Activated T-cell treated with anti-CD3 and anti-CD28 coated beads, Interleukin-2, amount 50 U/mL, for 72 hours (primary cell): ENCODE measurements around the gene FYN. TPM values are rescaled to one million over a fixed set of nuclear protein-coding genes. Genes with fewer than 3 reads are reported as not detected.

Experiments used
- ATAC-seq, 2 donors: fragments of 150-1000 bp; cut with Tn5 transposase; replicated peaks in 1 of 2; 2 replicates each; pipeline ENCODE4 v1.10.0; 2021; ENCODE audit warnings: moderate library complexity in 2 of 2, mild to moderate bottlenecking in 1 of 2
- DNase-seq, 2 donors: peaks; one replicate each; pipeline ENCODE4 v3.0.0; 2021 to 2022; ENCODE audit warnings: mixed read lengths in 1 of 2
- H3K27ac Mint-ChIP-seq: one replicate; pipeline ENCODE4 v1.8.0; 2022; ENCODE audit warnings: mild to moderate bottlenecking, moderate library complexity, mixed read lengths
- H3K27me3 Mint-ChIP-seq: one replicate; pipeline ENCODE4 v1.8.0; 2022; ENCODE audit warnings: low read depth, mixed read lengths
- H3K36me3 Mint-ChIP-seq, 2 donors: one replicate each; pipeline ENCODE4 v1.8.0; 2022; ENCODE audit warnings: mixed read lengths in 2 of 2, mild to moderate bottlenecking in 1 of 2; ENCODE audit not compliant: insufficient read depth in 2 of 2
- H3K4me1 Mint-ChIP-seq: one replicate; pipeline ENCODE4 v1.8.0; 2022; ENCODE audit warnings: low read depth, mixed read lengths
- H3K4me3 Mint-ChIP-seq, 2 donors: one replicate each; pipeline ENCODE4 v1.8.0; 2022; ENCODE audit warnings: mild to moderate bottlenecking in 2 of 2, mixed read lengths in 2 of 2, moderate library complexity in 2 of 2
- H3K9me3 Mint-ChIP-seq, 2 donors: one replicate each; pipeline ENCODE4 v1.8.0; 2022; ENCODE audit warnings: mixed read lengths in 2 of 2
- total RNA-seq, 2 donors: library from RNA; stranded (reverse); gene quantifications; one replicate each; pipeline ENCODE4 v1.2.3, GENCODE V29; 2022

FYN gene
- total RNA-seq, 2 donors from 2014 or later: 504 to 505 TPM

- ATAC-seq: no peak
- H3K36me3 Mint-ChIP-seq: peaks cover 23 to 58% of the 10 kb centered on the region in 2 donors
- H3K9me3 Mint-ChIP-seq: no peaks in the 10 kb centered on the region
These were observed 194.0 kb downstream of the FYN start for GRCh38 chr6:111679126-111679858.

GRCh38 chr6:111677249-111677990 lies 195.8 kb downstream of the FYN start:
- Mint-ChIP-seq H3K4me1 (peaks cover 31% of the 10 kb centered on the region), H3K27me3 (no peaks in the 10 kb centered on the region), H3K9me3 (no peaks in the 10 kb centered on the region), H3K4me3 (no peak overlapping the region), H3K36me3 (peaks cover 22 to 53% of the 10 kb centered on the region in 2 donors), H3K27ac (no peak overlapping the region)
- DNase-seq: no peak
- no peak for ATAC-seq

More at GRCh38 chr6:111679126-111679858, 194.0 kb downstream of the FYN start:
- Mint-ChIP-seq H3K27ac (peak overlapping the region; percentile 29), H3K4me3 (no peak overlapping the region), H3K4me1 (peaks cover 45% of the 10 kb centered on the region), H3K27me3 (no peaks in the 10 kb centered on the region)
- no peak for DNase-seq

GRCh38 chr6:111676383-111676782 lies 196.9 kb downstream of the FYN start:
- H3K4me3 Mint-ChIP-seq: no peak overlapping the region
- peaks cover 20 to 49% of the 10 kb centered on the region in 2 donors for H3K36me3 Mint-ChIP-seq
- H3K9me3 Mint-ChIP-seq: no peaks in the 10 kb centered on the region
- H3K27ac Mint-ChIP-seq: no peak overlapping the region
- H3K27me3 Mint-ChIP-seq: no peaks in the 10 kb centered on the region
- no peak for DNase-seq
- peaks cover 21% of the 10 kb centered on the region for H3K4me1 Mint-ChIP-seq
- ATAC-seq: no peak

- no peak for ATAC-seq
- no peak for DNase-seq
- Mint-ChIP-seq H3K36me3 (peaks cover 21 to 47% of the 10 kb centered on the region in 2 donors), H3K9me3 (no peaks in the 10 kb centered on the region), H3K4me3 (no peak overlapping the region), H3K4me1 (peaks cover 18% of the 10 kb centered on the region), H3K27me3 (no peaks in the 10 kb centered on the region), H3K27ac (peak overlapping the region; percentile 87)
These were observed 198.4 kb downstream of the FYN start for GRCh38 chr6:111674883-111675282.

GRCh38 chr6:111674413-111674812 lies 198.8 kb downstream of the FYN start:
- Mint-ChIP-seq H3K9me3 (no peaks in the 10 kb centered on the region), H3K36me3 (peaks cover 24 to 48% of the 10 kb centered on the region in 2 donors), H3K4me3 (no peak overlapping the region), H3K4me1 (peaks cover 14% of the 10 kb centered on the region), H3K27ac (no peak overlapping the region), H3K27me3 (no peaks in the 10 kb centered on the region)
- peak in 1 of 2 donors; percentile 6 for ATAC-seq
- DNase-seq: no peak

GRCh38 chr6:111673937-111674336 lies 199.3 kb downstream of the FYN start:
- H3K4me3 Mint-ChIP-seq: no peak overlapping the region
- peaks cover 9% of the 10 kb centered on the region for H3K4me1 Mint-ChIP-seq
- H3K36me3 Mint-ChIP-seq: peaks cover 22 to 46% of the 10 kb centered on the region in 2 donors
- ATAC-seq: no peak
- no peak overlapping the region for H3K27ac Mint-ChIP-seq
- H3K9me3 Mint-ChIP-seq: no peaks in the 10 kb centered on the region
- DNase-seq: no peak
- no peaks in the 10 kb centered on the region for H3K27me3 Mint-ChIP-seq

- peak overlapping the region; percentile 49 for H3K27ac Mint-ChIP-seq
- H3K4me3 Mint-ChIP-seq: no peak overlapping the region
- DNase-seq (no peak), ATAC-seq (no peak)
- no peaks in the 10 kb centered on the region for H3K27me3 Mint-ChIP-seq
- peaks cover 18 to 46% of the 10 kb centered on the region in 2 donors for H3K36me3 Mint-ChIP-seq
- H3K9me3 Mint-ChIP-seq: no peaks in the 10 kb centered on the region
- H3K4me1 Mint-ChIP-seq: peaks cover 8% of the 10 kb centered on the region
These were observed 199.7 kb downstream of the FYN start for GRCh38 chr6:111673532-111673931.

GRCh38 chr6:111672761-111673450 lies 200.3 kb downstream of the FYN start:
- Mint-ChIP-seq H3K4me1 (peaks cover 13% of the 10 kb centered on the region), H3K27me3 (no peaks in the 10 kb centered on the region), H3K4me3 (no peak overlapping the region), H3K27ac (peak overlapping the region; percentile 76), H3K36me3 (peaks cover 20 to 50% of the 10 kb centered on the region in 2 donors), H3K9me3 (no peaks in the 10 kb centered on the region)
- no peak for DNase-seq
- no peak for ATAC-seq

- Mint-ChIP-seq H3K4me3 (no peak overlapping the region), H3K27ac (peak overlapping the region; percentile 94), H3K9me3 (no peaks in the 10 kb centered on the region), H3K4me1 (peaks cover 13% of the 10 kb centered on the region), H3K36me3 (peaks cover 24 to 51% of the 10 kb centered on the region in 2 donors), H3K27me3 (no peaks in the 10 kb centered on the region)
- DNase-seq (no peak), ATAC-seq (no peak)
These were observed 203.9 kb downstream of the FYN start for GRCh38 chr6:111669326-111669725.

GRCh38 chr6:111668410-111668809 lies 204.8 kb downstream of the FYN start:
- no peaks in the 10 kb centered on the region for H3K9me3 Mint-ChIP-seq
- no peaks in the 10 kb centered on the region for H3K27me3 Mint-ChIP-seq
- peaks cover 22 to 51% of the 10 kb centered on the region in 2 donors for H3K36me3 Mint-ChIP-seq
- DNase-seq (no peak), ATAC-seq (no peak)
- no peak overlapping the region for H3K4me3 Mint-ChIP-seq
- H3K4me1 Mint-ChIP-seq: peaks cover 13% of the 10 kb centered on the region
- peak overlapping the region; percentile 94 for H3K27ac Mint-ChIP-seq

- H3K4me3 Mint-ChIP-seq: no peak overlapping the region
- peaks cover 22 to 51% of the 10 kb centered on the region in 2 donors for H3K36me3 Mint-ChIP-seq
- no peaks in the 10 kb centered on the region for H3K27me3 Mint-ChIP-seq
- H3K9me3 Mint-ChIP-seq: no peaks in the 10 kb centered on the region
- no peak for ATAC-seq
- peak overlapping the region; percentile 94 for H3K27ac Mint-ChIP-seq
- no peak for DNase-seq
- H3K4me1 Mint-ChIP-seq: peaks cover 13% of the 10 kb centered on the region
These were observed 205.3 kb downstream of the FYN start for GRCh38 chr6:111667931-111668330.

GRCh38 chr6:111666847-111667246 lies 206.4 kb downstream of the FYN start:
- DNase-seq (no peak), ATAC-seq (no peak)
- Mint-ChIP-seq H3K36me3 (peaks cover 21 to 48% of the 10 kb centered on the region in 2 donors), H3K27me3 (no peaks in the 10 kb centered on the region), H3K9me3 (no peaks in the 10 kb centered on the region), H3K4me3 (no peak overlapping the region), H3K27ac (peak overlapping the region; percentile 94), H3K4me1 (peaks cover 13% of the 10 kb centered on the region)

GRCh38 chr6:111664565-111665030 lies 208.7 kb downstream of the FYN start:
- H3K4me1 Mint-ChIP-seq: peaks cover 8% of the 10 kb centered on the region
- H3K9me3 Mint-ChIP-seq: no peaks in the 10 kb centered on the region
- H3K36me3 Mint-ChIP-seq: peaks cover 16 to 41% of the 10 kb centered on the region in 2 donors
- DNase-seq (no peak), ATAC-seq (no peak)
- H3K27me3 Mint-ChIP-seq: no peaks in the 10 kb centered on the region
- H3K27ac Mint-ChIP-seq: peak overlapping the region; percentile 72
- no peak overlapping the region for H3K4me3 Mint-ChIP-seq
